Esophagus muscularis mucosa (tissue), 4 donors: ENCODE data around the gene TAS1R3. TPM values are rescaled to one million over a fixed set of nuclear protein-coding genes. Genes with fewer than 3 reads are reported as not detected.
A peak's percentile ranks its signal among the peaks of the same experiment; 100 is the strongest.

ENCODE experiments used
- DNase-seq: peaks from one replicate; pipeline ENCODE4 v3.0.0-alpha.2; 2017; ENCODE audit errors: extremely low spot score
- H3K27ac ChIP-seq, 4 donors: fragments of 200-600 bp; sonication (generic); replicated peaks in 1 of 4; 1 replicate in 3 of 4; 2 replicates in 1 of 4; pipeline ENCODE4 v1.5.1; 2016 to 2019; ENCODE audit warnings: mild to moderate bottlenecking in 1 of 4
- H3K27me3 ChIP-seq, 4 donors: fragments of 200-600 bp; sonication (generic); one replicate each; pipeline versions ENCODE4 v1.5.1 to v1.6.0; 2016 to 2019
- H3K36me3 ChIP-seq, 4 donors: fragments of 200-600 bp; sonication (generic); one replicate each; pipeline ENCODE4 v1.5.1; 2016 to 2019
- H3K4me1 ChIP-seq, 4 donors: fragments of 200-600 bp; sonication (generic); one replicate each; pipeline ENCODE4 v1.5.1; 2016 to 2019
- H3K4me3 ChIP-seq, 4 donors: fragments of 200-600 bp; sonication (generic); 1 replicate in 2 of 4; 2 replicates in 2 of 4; pipeline ENCODE4 v1.5.1; 2016 to 2019; ENCODE audit warnings: mild to moderate bottlenecking in 4 of 4, moderate library complexity in 1 of 4
- H3K9me3 ChIP-seq, 4 donors: fragments of 200-600 bp; sonication (generic); 1 replicate in 3 of 4; 2 replicates in 1 of 4; pipeline ENCODE4 v1.5.1; 2016 to 2019
- CTCF ChIP-seq, 3 experiments: fragments of 200-600 bp in 2 of 3; fragments of 450-650 bp in 1 of 3; sonication (generic) in 2 of 3; IDR thresholded peaks; one replicate each; pipeline ENCODE4 v1.5.1; 2017 to 2019; ENCODE audit warnings: antibody characterized with exemption in 3 of 3, mild to moderate bottlenecking in 2 of 3, moderate library complexity in 1 of 3
- EP300 ChIP-seq: sonication (generic); formaldehyde crosslinking; IDR thresholded peaks from one replicate; pipeline ENCODE4 v1.6.1; 2017; ENCODE audit warnings: antibody characterized with exemption
- POLR2A ChIP-seq: fragments of 450-650 bp; IDR thresholded peaks from one replicate; pipeline ENCODE4 v1.6.1; 2017; ENCODE audit warnings: antibody characterized with exemption, moderate library complexity, mild to moderate bottlenecking, low read depth
- POLR2AphosphoS5 ChIP-seq, 2 donors: sonication (generic); formaldehyde crosslinking; IDR thresholded peaks; one replicate each; pipeline ENCODE4 v1.6.1; 2017; ENCODE audit warnings: antibody characterized with exemption in 2 of 2
- WGBS: methylation state at CpG from one replicate; pipeline ENCODE4 v1.1.5; 2018; 5-methylcytosine and 5-hydroxymethylcytosine counted together
- intact Hi-C: fragments of 100-400 bp; cut with DNase I; formaldehyde crosslinking; loops from one replicate; pipeline ENCODE4 v1.15.1; 2023
- total RNA-seq, 4 donors: library from RNA; depleted of rRNA; stranded (reverse); fragments of >200 nt; gene quantifications; one replicate each; pipeline versions ENCODE4 v1.1.0 to v1.2.1, GENCODE V29; 2016

Gene TAS1R3
- total RNA-seq, 4 donors from 2014 or later = 0.17 to 0.32 TPM; not detected in 2

GRCh38 chr1:1361982-1362423, 30.9 kb downstream of the TAS1R3 start:
- Histone ChIP-seq H3K4me1 (peaks cover 6 to 54% (median 50%) of the 10 kb centered on the region in 4 donors), H3K27me3 (peaks cover 0 to 30% (median 0%) of the 10 kb centered on the region in 4 donors), H3K9me3 (no peaks in the 10 kb centered on the region), H3K27ac (peak overlapping the region; percentile 39 to 84 (median 69)), H3K36me3 (no peaks in the 10 kb centered on the region), H3K4me3 (no peak overlapping the region)
- DNase-seq = no peak
- 29% methylated on average over 7 of the region's 13 CpGs for WGBS
- no peak for TF ChIP-seq EP300
- peak in 1 of 2 donors; percentile 32 for TF ChIP-seq POLR2AphosphoS5 (IDR thresholded peaks at IDR 0.05)
- no peak for TF ChIP-seq POLR2A
- TF ChIP-seq CTCF (IDR thresholded peaks at IDR 0.05) = peak in 1 of 3 experiments; percentile 7
- intact Hi-C loops = no loop called here

GRCh38 chr1:1364266-1364665, 33.2 kb downstream of the TAS1R3 start:
- no peaks in the 10 kb centered on the region for H3K36me3 ChIP-seq
- peaks cover 6 to 32% (median 30%) of the 10 kb centered on the region in 4 donors for H3K4me1 ChIP-seq
- no peak for DNase-seq
- H3K9me3 ChIP-seq = no peaks in the 10 kb centered on the region
- WGBS = 77% methylated on average over 9 of the region's 14 CpGs
- peaks cover 0 to 9% (median 0%) of the 10 kb centered on the region in 4 donors for H3K27me3 ChIP-seq
- intact Hi-C loops = no loop called here
- TF ChIP-seq CTCF (IDR thresholded peaks at IDR 0.05) (no peak), POLR2AphosphoS5 (IDR thresholded peaks at IDR 0.05) (no peak), POLR2A (no peak), EP300 (no peak)
- H3K27ac ChIP-seq = no peak overlapping the region
- no peak overlapping the region for H3K4me3 ChIP-seq

- TF ChIP-seq EP300 (no peak), POLR2AphosphoS5 (IDR thresholded peaks at IDR 0.05) (no peak), POLR2A (no peak), CTCF (IDR thresholded peaks at IDR 0.05) (no peak)
These were observed 35.0 kb downstream of the TAS1R3 start for GRCh38 chr1:1365875-1366698.

GRCh38 chr1:1366699-1367066, 35.6 kb downstream of the TAS1R3 start:
- H3K4me1 ChIP-seq = peaks cover 2 to 14% (median 14%) of the 10 kb centered on the region in 4 donors
- H3K9me3 ChIP-seq = no peaks in the 10 kb centered on the region
- H3K36me3 ChIP-seq = peaks cover 0 to 4% (median 0%) of the 10 kb centered on the region in 4 donors
- intact Hi-C loops = no loop called here
- 88% methylated on average over 2 of the region's 3 CpGs for WGBS
- TF ChIP-seq CTCF (IDR thresholded peaks at IDR 0.05) (no peak), POLR2A (no peak), POLR2AphosphoS5 (IDR thresholded peaks at IDR 0.05) (no peak), EP300 (no peak)
- H3K27me3 ChIP-seq = no peaks in the 10 kb centered on the region
- H3K4me3 ChIP-seq = no peak overlapping the region
- H3K27ac ChIP-seq = no peak overlapping the region
- DNase-seq = no peak

More at GRCh38 chr1:1365875-1366698, 35.0 kb downstream of the TAS1R3 start:
- intact Hi-C loops = no loop called here
- H3K27me3 ChIP-seq = no peaks in the 10 kb centered on the region
- DNase-seq = no peak
- no peak overlapping the region for H3K4me3 ChIP-seq
- peaks cover 2 to 14% (median 14%) of the 10 kb centered on the region in 4 donors for H3K4me1 ChIP-seq
- H3K27ac ChIP-seq = no peak overlapping the region
- peaks cover 0 to under 1% (median 0%) of the 10 kb centered on the region in 4 donors for H3K36me3 ChIP-seq
- 75% methylated on average over 10 of the region's 10 CpGs for whole genome bisulfite sequencing
- H3K9me3 ChIP-seq = no peaks in the 10 kb centered on the region
